Epidermal melanocyte (primary cell): Measurements from ENCODE around the gene PIPOX.

Experiments used
- DNase-seq: peaks from one replicate; pipeline ENCODE4 v3.0.0; 2011; ENCODE audit warnings: low spot score; ENCODE audit not compliant: insufficient read length

Gene PIPOX, protein sequence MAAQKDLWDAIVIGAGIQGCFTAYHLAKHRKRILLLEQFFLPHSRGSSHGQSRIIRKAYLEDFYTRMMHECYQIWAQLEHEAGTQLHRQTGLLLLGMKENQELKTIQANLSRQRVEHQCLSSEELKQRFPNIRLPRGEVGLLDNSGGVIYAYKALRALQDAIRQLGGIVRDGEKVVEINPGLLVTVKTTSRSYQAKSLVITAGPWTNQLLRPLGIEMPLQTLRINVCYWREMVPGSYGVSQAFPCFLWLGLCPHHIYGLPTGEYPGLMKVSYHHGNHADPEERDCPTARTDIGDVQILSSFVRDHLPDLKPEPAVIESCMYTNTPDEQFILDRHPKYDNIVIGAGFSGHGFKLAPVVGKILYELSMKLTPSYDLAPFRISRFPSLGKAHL

DNA sequence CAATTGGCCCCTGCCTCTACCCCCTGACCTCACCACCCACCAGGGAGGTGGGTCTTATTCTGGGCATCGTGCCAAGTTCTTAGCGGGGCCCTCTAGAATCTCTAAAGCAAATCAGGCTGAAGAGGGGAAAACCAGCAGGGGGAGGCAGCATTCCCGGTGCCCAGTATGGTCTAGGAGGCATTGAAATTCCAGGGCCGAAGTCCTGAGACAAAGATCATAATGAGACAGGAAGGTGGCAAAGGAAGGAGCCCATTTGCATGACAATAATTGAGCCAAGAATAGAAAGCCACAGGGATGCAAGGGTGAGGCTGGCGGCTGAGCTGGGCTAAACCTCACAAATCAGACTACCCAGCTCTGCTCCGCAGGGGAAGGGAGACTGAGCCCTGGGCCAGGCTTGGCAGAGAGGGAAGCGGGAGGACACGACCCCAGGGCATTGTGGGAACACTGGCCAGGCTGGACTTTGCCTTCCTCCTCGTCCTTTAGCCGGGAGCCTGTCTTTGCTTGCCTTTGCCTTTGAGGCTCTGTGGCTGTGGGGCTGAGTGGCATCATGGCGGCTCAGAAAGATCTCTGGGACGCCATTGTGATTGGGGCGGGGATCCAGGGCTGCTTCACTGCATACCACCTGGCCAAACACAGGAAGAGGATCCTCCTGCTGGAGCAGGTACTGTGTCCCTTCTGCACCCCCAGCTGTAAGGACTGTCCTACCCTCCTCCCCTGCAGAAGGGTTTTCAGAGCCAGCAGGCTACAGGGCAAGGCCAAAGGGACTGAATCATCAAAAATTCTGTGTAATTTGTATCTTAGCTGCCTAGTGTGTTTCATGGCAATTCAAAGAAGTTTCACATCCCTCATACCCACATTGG is at the start of gene PIPOX:
PIPOX (plus strand) TSS at position 463 of the 860 bp plus-strand sequence; CDS start at position 548, 85 bp downstream.
- no peak for DNase-seq

DNA sequence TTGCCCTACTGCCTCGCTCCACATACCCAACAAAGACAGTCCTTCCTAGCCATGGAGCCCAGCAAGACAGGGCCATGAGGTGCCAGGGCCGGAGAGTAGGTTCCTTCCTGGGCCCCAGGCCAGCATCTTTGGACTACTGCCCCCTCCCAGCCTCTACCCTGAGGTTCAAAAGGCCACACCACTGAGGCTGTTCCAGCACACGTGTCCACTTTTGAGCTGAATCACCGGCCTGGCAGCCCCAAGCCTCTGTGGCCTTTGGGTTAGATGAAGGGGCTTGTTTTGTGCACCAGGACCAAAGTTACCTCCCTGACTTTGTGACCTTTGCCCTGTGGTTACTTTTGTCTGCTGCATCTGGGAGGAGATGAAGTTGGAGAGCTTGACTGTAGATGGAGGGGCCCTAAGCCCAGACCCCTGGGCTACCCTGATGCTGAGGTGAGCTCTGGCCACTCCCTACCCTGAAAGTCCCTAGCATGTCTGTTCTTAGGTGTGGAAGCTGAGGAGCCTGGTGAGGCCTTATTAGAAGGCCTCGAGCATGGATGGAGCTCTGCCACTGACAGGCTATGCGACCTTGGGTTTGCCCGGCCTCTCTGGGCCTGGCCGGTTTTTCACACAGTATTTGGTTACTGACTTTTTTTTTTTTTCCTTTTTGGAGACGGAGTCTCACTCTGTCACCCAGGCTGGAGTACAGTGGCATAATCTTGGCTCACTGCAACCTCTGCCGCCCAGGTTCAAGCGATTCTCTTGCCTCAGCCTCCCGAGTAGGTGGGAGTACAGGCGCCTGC is 49.1 kb upstream of the PIPOX start:
- DNase-seq, result no peak

DNA sequence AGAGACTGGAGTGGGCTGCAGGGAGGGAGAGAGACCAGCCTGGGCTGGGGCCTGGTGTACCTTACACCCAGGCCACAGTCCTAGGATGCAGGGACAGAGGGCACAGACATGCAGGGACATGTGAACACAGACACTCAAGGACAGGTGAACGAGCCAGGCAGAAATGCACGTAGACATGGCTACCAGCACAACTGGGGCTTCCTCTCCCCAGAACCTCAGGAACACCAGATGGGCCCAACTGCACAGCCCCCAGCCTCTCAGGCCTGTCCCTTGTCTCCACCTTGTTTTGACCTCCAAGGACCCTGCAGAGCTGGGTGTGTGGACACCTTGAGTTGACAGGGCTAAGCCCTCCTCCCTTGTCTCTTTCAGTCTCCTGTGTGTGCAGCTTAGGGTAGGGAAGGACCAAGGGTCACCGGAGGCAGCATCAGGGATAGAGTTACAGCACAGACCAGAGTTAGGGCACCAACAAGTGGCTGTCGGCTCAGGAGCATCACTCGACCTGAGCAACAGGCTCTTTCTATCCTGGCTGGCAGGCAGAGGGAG is 46.3 kb upstream of the PIPOX start:
- DNase-seq, result no peak

DNA sequence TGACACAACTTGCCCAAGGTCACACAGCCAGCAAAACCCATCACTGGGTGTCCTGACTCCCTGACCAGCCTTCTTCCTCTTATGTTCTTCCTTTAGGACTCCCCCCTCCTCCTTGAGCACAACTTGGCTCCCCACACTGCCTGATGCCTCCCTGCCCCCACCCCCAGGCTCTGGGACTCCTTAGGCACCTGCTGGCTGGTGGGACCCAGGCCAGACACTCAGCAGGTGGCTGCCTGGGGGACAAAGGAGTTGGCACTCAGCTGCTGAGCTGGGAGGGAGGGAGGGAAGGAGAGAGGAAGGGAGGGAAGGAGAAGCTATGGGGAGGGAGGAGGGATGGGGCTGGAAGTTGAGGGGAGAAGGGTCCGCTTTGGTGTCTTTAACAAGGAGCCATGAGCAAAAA is 45.1 kb upstream of the PIPOX start:
- DNase-seq, result no peak

DNA sequence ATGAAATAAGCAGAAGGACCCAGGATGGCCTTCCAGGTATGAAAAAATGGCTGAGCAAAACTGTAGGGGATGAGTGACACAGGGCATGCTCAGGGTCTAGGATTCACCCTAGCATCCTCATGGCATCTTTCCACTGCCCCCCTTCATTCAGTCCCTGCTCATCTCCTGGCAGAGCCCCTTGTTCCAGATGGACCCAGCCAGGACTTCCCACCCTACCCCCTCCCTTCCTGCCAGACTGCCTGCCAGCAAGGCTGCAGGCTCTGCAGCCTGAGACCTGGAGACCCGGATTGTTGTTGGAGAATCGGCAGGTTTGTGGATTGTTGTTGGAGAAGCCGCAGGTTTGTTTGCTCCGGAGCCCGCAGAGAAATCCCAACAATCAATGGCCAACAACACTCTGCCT is 43.7 kb upstream of the PIPOX start:
- no peak for DNase-seq

DNA sequence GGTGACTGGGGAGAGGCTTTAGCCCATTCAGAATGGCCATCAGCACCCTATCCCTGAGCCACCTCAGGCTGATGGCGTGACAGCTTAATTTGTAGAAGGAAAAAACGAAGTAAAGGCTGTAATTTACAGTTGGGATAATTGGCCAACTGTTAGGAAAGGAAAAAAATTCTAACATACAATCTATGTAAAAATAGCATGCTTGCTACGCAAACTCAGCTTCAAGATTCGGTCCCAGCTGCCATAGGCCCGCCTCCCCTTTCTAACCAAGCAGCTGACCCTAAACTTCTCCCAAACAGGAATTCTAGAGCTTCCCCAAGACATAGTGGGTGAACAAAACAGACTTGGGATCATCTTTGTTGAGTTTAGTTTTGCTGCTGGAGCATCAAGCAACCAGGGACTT is 42.0 kb upstream of the PIPOX start:
- DNase-seq, result no peak

DNA sequence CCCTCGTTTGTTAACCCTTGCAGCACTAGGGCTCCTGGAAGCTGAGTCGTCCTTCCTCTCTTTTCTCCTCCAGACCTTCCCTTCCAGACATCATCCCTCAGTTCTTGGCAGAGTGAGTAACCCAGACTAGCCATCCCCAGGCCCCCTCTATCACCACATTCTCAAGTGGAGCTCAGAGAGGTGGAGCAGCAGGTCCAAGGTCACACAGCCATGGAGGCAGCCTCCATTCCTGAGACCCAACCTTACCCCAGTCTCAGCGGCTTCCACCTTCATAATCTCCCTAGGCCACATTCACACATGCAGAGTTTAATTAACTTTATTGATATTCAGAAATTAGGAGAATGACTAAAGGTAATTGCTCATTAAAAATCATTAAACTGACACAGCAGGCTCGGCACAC is 40.1 kb upstream of the PIPOX start:
- no peak for DNase-seq

DNA sequence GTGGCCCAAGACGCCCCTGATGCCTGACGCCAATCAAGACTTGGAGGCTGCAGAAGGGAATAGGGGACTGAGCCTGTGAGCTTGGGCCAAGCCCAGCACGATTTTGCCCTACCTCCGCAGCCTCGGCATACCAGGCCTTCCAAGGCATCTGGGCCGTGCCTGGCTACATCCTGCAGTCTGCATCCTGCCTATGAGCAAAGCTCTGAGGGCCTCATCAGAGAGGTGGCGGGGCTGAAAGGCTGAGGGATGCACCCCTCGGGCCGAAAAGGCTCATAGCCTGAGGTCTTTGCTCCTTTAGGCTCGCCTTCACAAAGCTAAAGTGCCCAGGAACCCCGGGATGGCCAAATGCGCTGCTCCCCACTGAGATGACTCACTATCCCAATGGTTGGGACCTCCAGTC is 39.7 kb upstream of the PIPOX start:
- no peak for DNase-seq

DNA sequence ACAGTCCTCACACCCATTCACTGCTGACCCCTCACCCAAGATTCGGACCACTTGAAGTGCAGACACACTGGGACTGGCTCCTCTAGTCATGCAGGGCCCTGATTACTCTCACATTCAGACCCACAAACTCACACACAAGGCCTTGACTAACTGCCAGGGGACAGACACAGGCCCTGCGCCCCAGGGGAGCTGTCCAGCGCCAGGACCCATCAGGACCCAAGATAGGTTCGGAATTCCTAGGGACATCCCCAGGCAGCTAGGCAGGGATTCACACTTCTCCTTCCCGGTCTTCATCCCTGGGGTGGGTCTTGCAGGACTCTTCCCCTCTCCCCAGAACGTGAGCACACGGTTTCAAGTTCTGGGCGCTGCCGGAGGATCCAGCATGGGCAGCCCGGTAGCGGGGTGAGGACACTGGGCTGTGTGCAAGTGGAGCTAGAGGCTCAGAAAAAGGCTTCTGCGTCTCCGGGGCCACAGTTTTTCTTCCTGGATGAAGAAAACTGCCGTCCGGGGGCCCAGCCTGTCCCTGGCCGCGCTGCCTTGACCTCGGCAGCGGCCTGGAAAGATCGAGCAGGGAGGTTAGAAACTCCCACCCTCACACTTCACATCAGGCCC is 38.8 kb upstream of the PIPOX start:
- DNase-seq, result no peak

DNA sequence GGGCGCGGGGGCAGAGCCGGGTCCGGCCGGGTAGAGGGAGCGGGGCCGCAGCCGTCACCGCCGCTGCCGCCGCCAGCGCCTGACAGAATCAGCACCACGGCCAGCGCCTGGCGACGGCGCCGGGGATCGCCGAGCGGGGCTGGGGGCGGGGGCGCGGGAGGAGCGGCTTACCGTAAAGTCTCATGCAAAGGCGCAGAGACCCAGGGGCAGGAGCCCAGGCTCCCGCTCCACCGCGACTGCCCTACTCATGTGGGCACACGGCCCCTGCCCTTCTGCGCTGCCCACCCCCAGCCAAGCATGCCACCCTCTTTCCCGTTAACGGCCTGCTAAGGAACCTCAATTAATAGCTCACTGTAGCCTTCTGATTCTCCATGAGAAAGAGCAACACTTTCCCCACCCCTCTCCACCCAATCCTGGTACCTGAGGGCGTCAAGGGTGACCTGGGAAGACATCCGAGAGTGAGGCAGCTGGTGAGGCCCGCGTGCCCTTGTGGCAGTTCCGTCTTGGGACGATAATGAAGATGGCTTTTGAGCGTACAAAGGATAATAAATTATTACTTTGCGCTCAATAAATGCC is 36.9 kb upstream of the PIPOX start, which contains the start of gene SEZ6:
SEZ6 (minus strand) TSS at position 98 of the 576 bp plus-strand sequence. CDS start 164 bp downstream, outside the sequence.
- peak; percentile 66 for DNase-seq

DNA sequence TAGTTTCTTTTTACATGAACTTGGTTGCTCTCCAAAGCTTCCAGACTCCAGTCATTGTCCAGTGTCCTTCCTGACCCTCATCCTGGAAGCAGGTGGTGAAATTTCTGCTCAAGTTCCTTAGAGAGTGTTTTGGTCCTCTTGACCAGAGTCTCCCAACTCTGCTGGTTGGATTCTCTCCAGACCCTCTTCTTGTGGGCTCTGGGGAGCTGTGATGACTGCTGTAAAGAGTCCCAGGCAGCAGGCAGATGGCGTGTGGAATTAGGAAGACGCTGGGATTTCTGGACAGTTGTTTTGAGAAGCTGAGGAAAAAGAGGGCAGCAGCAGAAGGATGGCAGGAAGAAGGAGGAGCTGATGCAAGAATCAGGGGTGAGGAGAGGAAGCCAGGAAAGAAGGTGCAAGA is 35.5 kb upstream of the PIPOX start:
- no peak for DNase-seq

DNA sequence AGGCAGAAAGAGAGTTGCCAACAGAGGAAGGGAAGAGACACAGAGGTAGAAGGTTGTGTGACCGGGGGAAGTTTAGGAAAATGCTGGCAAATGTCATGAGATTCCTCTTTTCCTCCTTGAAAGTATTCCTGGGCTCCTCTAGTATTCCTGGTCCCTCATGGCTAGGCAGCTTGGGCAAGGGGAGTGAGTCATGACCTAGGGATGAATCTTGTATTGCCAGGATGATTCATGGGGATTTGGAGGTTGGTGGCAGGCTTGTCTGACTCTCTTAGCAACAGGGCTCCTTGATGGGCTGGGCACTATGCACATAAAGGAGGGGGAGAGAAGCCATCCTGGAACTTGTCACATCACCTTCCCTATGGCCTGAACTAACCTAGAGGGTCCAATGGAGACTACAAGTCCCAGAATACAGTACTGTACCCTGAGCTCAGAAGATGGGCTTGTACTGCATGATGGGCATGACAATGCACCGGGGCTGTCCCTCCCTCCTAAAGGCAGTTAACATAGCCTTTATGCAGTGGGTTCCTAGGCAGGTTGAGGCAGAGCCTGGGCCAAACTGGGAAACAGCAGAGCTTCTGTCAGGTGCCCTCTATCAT is 35.0 kb upstream of the PIPOX start:
- no peak for DNase-seq

DNA sequence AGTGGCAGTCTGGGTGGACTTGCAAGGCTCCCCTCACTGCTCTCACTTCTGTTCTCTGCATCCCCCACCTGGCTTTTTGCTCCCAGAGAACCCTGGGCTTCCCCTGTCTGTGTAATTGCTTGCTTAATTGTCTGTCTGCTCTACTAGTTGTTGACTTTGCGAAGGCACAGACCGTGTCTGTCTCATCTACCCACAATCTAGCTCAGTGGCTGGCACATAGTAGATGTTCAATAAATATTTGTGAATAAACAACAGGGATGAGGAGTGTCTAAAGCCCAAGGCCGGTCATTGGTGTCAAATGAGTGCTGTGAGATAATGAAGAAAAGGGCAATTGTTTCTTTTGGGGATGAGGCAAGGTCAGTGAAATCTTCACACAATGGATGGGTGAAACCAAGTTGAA is 34.4 kb upstream of the PIPOX start:
- no peak for DNase-seq

DNA sequence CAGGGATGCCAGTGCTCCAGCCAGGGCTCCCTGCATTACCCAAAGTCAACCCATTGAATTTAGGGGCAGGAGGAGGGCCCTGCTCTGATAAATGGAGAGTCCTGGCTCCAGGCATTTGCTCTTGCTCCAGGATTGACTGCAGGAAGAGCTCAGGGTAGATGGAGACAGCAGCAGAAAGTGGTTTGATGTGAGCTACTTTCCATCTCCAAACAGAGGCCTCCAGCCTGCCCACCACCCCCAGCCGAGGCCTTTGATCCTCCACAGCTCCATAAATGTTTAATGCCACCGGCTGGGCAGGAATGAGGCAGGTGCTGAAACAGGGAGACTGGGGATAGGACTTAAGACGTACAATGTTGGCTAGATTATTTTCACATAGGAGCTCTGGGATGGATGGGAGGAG is 32.8 kb upstream of the PIPOX start:
- no peak for DNase-seq

DNA sequence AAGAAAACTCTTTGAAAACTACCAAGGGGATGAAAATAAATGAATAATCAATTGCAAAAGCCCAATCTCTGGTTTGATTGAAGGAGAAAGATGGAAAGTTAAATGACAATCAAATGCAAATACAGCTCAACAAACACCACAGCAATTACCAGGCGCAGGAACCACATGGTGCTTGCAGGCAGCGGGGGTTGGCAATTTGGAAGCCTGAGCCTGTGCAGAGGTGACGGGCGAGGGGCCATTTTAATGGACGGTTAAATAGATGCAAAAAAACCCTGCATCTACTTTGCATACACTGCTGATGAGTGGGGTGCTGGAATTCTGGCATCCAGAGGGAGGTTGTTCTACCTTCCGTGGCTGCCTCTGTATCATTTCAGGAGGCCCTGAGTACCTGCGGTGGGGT is 32.4 kb upstream of the PIPOX start:
- no peak for DNase-seq

DNA sequence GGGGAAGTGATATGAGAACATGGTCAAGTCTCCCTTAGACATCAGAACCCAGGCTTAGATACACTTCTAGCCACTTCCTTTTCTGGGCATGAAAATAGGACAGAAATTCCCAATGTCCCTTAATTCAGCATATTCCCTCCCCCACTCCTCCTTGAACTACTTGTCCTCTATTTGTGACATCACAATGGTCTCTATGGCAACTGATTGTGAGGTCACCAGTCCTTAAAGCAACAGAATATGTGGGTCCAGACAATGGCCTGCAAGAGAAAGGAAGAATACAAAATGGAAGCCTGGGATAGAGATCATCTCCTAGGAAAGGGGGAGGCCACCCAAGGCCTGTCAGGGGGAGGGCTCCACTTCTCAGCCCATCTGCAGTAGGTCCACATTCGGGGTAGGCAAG is 30.4 kb upstream of the PIPOX start:
- DNase-seq, result no peak

DNA sequence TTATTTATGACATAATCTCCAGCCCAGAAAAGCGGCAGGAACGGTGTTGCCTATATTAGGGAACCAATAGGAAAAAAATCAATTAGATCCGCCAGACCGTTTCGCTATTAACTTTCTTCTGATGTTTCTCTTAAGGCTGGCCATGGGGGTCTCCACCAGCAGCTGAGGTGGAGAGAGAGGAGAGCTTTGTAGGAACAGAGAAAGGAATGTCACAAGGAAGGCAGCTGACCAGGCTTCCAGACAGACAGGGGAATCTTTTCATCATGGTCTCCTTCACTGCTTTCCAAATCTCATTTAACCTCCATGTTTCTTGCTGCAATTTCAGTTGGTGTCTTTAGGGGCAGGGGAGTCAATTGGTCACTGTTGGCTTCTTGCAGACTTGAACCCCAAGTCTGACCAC is 28.2 kb upstream of the PIPOX start:
- peak; percentile 65 for DNase-seq

DNA sequence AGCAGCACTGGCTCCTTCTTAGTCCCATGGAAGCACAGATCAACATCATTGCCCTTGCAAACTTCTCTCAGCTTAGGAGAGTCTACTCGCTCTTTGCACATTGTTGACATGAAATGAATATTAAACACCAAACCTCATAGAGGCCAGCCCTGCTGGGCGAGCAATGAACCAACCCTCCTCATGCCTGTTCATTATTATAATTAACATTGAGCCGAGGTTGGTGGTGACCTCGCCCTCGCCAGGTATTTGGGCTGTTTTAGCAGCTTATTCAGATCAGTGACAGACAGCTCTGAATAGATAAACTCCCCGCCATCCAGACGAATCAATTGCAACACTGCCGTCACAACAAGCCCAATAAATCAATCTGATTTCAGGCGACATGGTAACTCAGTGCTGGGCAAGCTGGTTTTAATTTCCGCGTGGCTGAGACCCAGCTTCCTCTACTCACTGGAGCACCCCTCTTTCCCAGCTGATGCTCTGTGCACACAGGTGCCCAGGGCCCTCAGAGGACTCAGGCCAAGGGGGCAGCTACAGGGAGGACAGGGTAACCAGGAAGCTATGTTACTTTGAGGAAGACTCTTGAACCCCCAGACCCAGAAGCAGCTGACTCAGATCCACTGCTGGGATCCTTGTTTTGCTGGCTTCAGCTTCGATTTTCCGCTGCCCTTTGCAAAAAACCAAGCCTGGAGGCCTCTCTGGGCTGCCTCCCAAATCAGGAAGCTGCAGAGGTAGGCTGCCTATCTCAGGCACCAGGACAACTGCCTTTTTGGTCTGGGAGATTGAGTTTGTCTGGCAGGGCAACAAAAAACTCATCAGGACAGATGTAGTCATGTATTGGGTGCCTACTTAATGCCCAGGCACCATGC is 26.4 kb upstream of the PIPOX start:
- no peak for DNase-seq

DNA sequence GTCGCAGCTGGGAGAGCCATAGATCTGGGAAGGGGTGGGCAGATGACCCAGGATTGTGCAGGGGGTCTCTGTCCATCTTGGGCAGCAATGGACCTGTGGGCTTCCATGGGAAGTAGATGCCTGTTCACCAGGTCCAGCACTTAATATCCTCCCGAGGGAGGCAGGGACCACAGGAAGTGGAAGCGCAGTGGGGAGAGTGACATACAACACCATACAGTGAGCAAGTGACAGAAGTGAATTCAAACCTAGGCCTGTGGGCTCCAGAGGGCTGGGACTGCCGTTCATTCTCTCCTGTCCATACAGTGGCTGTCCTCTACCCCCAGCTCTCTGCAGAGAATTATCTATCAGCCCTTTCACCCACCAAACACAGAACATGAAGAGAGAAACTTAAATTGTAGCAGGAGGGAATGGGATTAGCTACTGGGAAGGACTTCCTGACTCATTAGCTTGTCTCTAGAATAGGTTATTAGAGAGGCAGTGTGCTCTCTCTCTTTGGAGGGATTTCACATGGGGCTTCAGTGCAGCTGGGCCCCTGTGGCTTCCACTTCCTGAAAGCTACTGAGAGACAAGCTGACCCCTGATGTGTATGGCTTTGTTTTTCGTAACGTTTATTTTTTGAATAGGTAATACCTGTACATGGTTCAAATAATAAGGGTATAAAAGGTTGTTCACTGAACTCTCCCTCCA is 24.0 kb upstream of the PIPOX start:
- no peak for DNase-seq
